Fibroblast of the aortic adventitia (primary cell): ENCODE measurements around the gene CD44. TPM values are rescaled to one million over a fixed set of nuclear protein-coding genes. Genes with fewer than 3 reads are reported as not detected.
A peak's percentile ranks its signal among the peaks of the same experiment; 100 is the strongest.

Source experiments
- DNase-seq: peaks from one replicate; pipeline ENCODE4 v3.0.0-alpha.2; 2010; ENCODE audit warnings: low read depth
- H3K4me3 ChIP-seq: 2 replicates; pipeline ENCODE4 v1.5.1; 2011; ENCODE audit warnings: low read depth, mild to moderate bottlenecking, control low read depth, low read length, moderate library complexity
- total RNA-seq: library from RNA; depleted of rRNA; stranded (reverse); fragments of >200 nt; gene quantifications from 2 replicates; pipeline ENCODE4 v1.2.3, GENCODE V29; 2012; ENCODE audit warnings: low replicate concordance
- TF ChIP-seq, protein P1 (sequence below): IDR thresholded peaks from 2 replicates; pipeline ENCODE4 v1.5.1; 2011; ENCODE audit warnings: mild to moderate bottlenecking, low read length, control low read depth, inconsistent platforms; ENCODE audit not compliant: insufficient read depth

The CD44 gene
- total RNA-seq, 1 donor, result 458 TPM

DNA sequence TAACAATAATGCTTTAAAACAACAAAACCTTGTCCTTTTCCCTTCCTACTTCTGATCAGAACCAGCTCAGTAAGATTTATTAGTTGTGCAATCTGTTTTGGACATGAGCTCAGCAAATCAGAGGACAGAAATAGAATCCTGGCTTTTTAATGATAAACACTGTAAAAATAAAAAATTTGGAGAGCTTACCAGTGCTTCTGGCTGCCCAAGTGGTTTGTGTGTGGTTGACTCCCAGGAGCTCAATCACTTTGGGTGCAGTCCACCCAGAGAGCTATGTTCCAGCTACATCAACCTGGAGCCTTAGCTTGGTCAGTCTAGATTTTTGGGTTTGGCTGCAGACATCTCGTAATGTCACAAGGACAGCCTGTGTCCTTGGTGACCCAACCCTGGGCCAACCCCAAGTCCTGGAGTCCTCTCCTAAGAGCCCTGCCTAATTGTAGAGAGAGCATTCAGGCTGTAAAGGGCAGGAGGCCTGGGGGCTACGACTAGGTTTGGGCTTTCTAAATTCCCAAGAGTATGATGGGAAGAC is 28.5 kb downstream of the CD44 start:
- DNase-seq, result peak; percentile 86
- TF ChIP-seq, protein P1, sequence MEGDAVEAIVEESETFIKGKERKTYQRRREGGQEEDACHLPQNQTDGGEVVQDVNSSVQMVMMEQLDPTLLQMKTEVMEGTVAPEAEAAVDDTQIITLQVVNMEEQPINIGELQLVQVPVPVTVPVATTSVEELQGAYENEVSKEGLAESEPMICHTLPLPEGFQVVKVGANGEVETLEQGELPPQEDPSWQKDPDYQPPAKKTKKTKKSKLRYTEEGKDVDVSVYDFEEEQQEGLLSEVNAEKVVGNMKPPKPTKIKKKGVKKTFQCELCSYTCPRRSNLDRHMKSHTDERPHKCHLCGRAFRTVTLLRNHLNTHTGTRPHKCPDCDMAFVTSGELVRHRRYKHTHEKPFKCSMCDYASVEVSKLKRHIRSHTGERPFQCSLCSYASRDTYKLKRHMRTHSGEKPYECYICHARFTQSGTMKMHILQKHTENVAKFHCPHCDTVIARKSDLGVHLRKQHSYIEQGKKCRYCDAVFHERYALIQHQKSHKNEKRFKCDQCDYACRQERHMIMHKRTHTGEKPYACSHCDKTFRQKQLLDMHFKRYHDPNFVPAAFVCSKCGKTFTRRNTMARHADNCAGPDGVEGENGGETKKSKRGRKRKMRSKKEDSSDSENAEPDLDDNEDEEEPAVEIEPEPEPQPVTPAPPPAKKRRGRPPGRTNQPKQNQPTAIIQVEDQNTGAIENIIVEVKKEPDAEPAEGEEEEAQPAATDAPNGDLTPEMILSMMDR, result no peak
- no peak overlapping the region for H3K4me3 ChIP-seq

DNA sequence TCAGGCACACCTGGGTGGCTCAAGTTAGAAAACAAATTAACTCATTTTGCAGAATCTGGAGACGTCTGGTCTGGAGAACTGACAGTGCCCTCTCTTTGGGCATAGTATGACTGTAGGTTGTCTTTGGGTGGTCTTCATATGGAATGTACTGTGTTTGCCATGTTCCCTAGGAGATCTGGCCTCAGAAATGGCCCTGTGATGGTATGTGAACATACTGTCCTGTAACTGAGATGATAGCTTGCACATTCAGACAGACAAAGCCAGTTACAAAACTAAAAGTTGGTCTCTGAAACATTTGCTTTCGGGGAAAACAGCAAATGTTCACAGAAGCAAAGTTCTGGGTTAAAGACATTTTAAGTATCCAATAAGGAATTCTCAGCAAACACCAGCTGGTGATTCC is 29.7 kb downstream of the CD44 start:
- H3K4me3 ChIP-seq, result no peak overlapping the region
- TF ChIP-seq, protein P1, result no peak
- no peak for DNase-seq

DNA sequence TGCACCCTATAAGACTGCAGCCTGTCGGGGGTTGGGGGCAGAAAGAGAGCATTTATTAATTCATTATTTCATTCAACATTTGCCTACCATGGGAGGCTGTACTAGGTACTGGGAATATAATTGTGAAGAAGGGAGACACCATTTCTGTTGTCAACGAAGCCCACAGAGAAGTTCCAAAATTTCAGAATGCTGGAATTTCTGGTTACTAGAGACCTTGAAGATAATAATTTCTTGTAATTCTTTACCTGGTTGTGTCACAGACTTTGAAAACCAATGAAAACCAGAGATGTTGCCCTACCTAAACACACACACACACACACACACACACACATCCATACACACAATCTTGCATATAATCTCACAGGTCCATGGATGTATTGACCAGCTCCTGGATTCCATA is 30.1 kb downstream of the CD44 start:
- TF ChIP-seq, protein P1, result no peak
- DNase-seq, result no peak
- H3K4me3 ChIP-seq, result no peak overlapping the region

DNA sequence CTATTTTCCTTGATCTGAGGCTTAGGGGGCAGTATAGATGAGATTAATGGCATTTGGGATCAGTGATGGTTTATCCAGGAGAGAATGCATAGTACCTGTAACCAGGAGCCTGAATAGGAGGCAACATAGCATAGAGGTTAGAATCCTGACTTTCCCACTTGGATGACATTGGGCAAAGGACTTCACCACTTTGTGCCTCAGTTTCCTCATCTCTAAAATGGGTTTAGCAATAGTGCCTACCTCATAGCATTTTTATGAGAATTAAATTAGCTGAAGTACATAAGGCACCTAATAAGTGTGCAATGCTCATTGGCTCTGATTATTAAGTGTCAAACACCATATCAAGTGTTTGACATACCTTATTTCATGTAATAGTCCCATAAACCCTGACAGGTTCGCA is 30.8 kb downstream of the CD44 start:
- no peak overlapping the region for H3K4me3 ChIP-seq
- no peak for DNase-seq
- TF ChIP-seq, protein P1, result no peak

DNA sequence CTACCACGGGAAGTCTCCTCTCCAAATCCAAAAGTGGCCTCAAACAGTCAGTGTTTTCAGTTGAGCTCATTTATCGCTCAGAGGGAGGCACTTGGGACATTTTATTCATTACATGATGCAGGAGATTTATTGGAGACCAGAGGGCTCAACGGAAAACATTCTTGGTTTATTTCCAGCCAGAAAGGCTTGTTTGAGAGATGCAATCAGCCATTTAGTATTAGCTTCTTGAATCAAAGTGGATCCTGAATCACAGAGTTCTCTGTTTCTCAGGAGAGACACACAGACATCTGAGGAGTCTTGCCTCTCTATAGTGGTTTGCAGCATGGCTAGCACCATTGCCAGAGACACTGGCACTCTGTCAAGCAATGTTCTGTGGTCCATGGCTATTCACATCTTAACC is 31.5 kb downstream of the CD44 start:
- no peak overlapping the region for H3K4me3 ChIP-seq
- DNase-seq, result peak; percentile 55
- TF ChIP-seq, protein P1, result no peak

DNA sequence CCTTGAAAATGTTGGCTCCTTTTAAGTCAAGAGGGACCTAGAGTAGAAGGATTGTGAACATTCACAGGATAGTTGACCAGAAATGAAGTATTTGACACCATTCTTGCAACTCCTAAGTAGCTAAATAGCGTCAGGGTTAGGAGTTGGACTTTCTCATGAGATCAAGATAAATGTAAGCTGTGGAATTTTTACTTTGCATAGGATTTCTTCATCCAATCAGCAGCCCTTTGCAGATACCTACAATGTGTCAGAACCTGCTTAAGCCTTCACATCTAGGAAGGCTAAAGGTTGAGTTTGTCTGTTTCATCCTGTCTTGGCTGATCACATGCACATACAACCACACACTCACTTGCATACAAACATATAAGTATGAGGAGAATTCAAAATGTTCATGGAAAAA is 32.3 kb downstream of the CD44 start:
- DNase-seq, result no peak
- TF ChIP-seq, protein P1, result no peak
- H3K4me3 ChIP-seq, result no peak overlapping the region

DNA sequence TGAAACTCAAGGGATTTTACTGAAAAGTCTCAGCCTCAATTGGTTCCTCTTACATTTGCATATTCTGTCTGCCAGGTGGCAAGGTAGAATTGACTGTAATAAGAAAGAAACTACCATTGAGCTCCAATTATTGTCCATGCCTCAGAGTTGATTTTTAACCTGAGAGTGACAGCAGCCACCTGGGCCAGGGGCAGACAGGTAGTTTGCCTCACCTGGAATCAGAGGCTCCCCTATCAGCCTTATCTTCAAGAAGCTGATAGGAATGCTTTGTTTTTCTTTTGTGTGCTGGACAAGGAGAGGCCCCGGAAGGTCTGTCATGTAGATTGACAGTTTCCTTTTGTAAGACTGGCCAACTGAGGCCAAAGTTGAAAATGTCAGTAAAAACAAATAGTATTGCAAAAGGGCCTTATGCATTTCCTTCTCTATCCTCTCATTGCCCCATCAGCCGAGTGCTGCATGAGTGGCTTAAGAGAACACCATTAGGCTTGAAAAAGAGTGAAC is 34.1 kb downstream of the CD44 start:
- TF ChIP-seq, protein P1, result no peak
- peak; percentile 62 for DNase-seq
- no peak overlapping the region for H3K4me3 ChIP-seq
